IPS-18c (cell line): ENCODE results near the gene KLKB1.

ENCODE experiments used
- H3K4me3 ChIP-seq: 2 replicates; pipeline ENCODE4 v1.7.0; 2013; ENCODE audit warnings: low read depth, mild to moderate bottlenecking, low read length, moderate library complexity; ENCODE audit not compliant: insufficient read depth
- H3K9me3 ChIP-seq: one replicate; pipeline ENCODE4 v1.6.1; 2013; ENCODE audit warnings: mild to moderate bottlenecking, low read length, moderate library complexity; ENCODE audit not compliant: control insufficient read depth, insufficient read depth

KLKB1 gene

GRCh38 chr4:186286581-186286980 is 59.3 kb downstream of the KLKB1 start:
- no peaks in the 10 kb centered on the region for H3K9me3 ChIP-seq
- H3K4me3 ChIP-seq: no peak overlapping the region

- Histone ChIP-seq H3K4me3 (no peak overlapping the region), H3K9me3 (no peaks in the 10 kb centered on the region)
Measured at GRCh38 chr4:186291256-186291890, 64.1 kb downstream of the KLKB1 start.

- H3K4me3 ChIP-seq: no peak overlapping the region
- H3K9me3 ChIP-seq: no peaks in the 10 kb centered on the region
Measured at GRCh38 chr4:186294160-186294559, 66.9 kb downstream of the KLKB1 start.

DNA sequence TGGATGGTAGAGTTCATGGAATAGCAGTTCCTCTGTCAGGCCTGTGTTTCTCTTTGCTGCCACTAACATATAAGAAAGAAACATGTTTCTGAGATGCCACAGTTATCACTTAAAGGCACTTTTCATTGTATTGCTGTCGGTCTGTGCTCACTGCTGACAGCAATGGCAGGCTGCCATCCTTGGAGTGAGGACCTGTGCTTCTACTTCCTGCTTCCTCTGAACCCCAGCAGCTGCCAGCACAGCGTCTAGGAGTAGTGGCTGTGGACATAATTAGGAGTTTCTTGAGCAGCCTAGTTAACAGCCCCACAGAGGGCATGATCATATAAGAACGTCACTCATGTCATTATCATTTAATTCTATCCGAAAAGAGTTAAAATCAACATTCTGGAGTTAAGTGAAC is 69.2 kb downstream of the KLKB1 start:
- H3K9me3 ChIP-seq: no peaks in the 10 kb centered on the region
- no peak overlapping the region for H3K4me3 ChIP-seq

GRCh38 chr4:186297013-186297645 is 69.8 kb downstream of the KLKB1 start:
- Histone ChIP-seq H3K9me3 (no peaks in the 10 kb centered on the region), H3K4me3 (no peak overlapping the region)

DNA sequence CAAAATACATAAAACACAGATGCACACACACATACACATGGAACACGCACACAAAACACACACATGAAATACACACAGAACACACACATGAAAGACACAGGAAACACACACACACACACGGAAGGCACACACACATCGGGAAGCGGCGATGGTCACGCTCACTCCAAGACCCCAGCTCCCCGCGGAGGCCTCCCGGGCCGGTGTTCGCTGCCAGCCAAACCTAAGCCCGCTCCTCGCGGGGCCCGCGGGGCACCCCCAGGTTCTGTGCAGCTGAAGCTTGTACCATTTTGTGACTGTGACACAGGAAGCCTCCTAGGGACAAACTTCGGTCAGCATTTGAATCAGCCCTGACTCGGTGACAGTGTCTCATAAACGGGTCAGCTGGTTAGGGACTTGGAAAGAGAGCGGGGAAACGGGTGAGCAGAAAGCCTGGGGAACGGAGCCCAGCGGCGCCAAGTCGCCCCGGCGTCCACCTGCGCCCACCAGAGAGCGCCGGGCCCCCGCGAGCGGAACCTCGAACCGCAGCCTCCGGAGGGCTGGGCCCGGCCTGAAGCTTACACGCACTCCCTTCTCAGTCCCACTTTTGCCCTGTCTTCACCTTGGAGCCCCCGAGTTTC is 70.8 kb downstream of the KLKB1 start:
- H3K4me3 ChIP-seq: peak overlapping the region; percentile 37; the same call in 1 of the 2 replicates
- H3K9me3 ChIP-seq: no peaks in the 10 kb centered on the region

DNA sequence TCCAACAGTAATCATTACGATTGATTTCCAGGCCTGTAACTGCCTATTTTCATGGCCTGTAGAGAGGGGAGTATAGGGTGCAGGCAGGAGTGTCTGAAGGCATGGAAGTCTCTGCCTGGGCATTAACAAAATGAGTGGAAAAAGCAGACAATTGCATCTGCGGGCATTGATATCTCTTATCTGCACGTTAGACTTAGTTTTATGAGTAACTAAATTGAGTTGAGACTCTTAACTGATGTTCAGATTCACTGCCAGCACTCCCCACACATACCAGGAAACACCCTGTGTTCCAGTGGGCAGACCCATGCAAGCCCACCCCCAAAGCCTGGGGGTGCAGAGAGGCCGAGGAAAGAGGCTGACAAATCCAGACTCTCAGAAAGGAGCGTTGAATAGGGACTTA is 72.0 kb downstream of the KLKB1 start:
- Histone ChIP-seq H3K4me3 (no peak overlapping the region), H3K9me3 (no peaks in the 10 kb centered on the region)

- H3K9me3 ChIP-seq: no peaks in the 10 kb centered on the region
- no peak overlapping the region for H3K4me3 ChIP-seq
Measured at GRCh38 chr4:186300659-186301390, 73.5 kb downstream of the KLKB1 start.

- no peak overlapping the region for H3K4me3 ChIP-seq
- no peaks in the 10 kb centered on the region for H3K9me3 ChIP-seq
Measured at GRCh38 chr4:186304216-186304615, 76.9 kb downstream of the KLKB1 start.

DNA sequence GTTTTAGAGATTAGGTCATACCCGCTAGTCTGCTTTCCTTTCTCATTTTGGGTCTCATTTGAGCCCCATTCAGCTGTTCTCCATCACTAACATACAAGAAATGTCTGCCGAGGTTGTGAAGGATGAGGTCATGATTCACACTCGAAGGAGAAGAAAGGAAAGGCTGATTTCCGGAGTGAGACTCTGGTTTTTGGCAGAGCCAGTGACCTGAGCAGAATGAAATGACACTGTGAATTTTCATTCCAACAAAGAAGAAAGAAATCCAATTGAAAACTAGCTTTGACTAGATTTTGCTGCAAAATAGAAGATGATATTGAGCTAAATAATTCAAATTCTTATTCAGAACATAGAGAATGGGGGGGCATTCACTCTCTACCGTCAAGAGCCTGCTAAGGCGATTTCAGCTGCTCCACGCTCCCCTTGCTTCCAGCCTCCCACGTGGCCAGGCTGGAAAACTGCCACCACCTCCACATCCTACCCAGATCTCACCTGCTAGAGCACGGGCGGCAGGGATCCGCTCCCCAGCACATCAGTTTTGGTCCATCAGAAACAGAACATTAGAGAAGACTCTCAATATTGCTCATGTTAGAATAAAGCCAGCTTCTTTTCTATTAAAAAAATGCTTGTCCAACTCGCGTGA is 77.7 kb downstream of the KLKB1 start:
- no peak overlapping the region for H3K4me3 ChIP-seq
- no peaks in the 10 kb centered on the region for H3K9me3 ChIP-seq

- H3K4me3 ChIP-seq: no peak overlapping the region
- no peaks in the 10 kb centered on the region for H3K9me3 ChIP-seq
Measured at GRCh38 chr4:186307497-186307896, 80.2 kb downstream of the KLKB1 start.

- Histone ChIP-seq H3K9me3 (no peaks in the 10 kb centered on the region), H3K4me3 (no peak overlapping the region)
Measured at GRCh38 chr4:186307916-186308315, 80.6 kb downstream of the KLKB1 start.
